Measurements from ENCODE around the gene RHEB. TPM values are rescaled to one million over a fixed set of nuclear protein-coding genes. Genes with fewer than 3 reads are reported as not detected.
"Not testable (repeated sequence)": the region's sequence is repeated elsewhere in the genome, so short reads cannot be mapped to it uniquely, and the experiment has no call there.

The RHEB gene
- polyA plus RNA-seq, 1 donor = 78.9 TPM

GRCh38 chr7:151529842-151530241, 10.1 kb upstream of the RHEB start:
- DNase-seq (ENCODE audit: low read depth) = no peak

GRCh38 chr7:151524845-151525244, 5.2 kb upstream of the RHEB start:
- no peak for DNase-seq (ENCODE audit: low read depth)

GRCh38 chr7:151524331-151524730, 4.6 kb upstream of the RHEB start:
- no peak for DNase-seq (ENCODE audit: low read depth)

GRCh38 chr7:151520419-151521261, 945 bp upstream of the RHEB start:
- DNase-seq (ENCODE audit: low read depth) = no peak

GRCh38 chr7:151518947-151519764, 539 bp downstream of the RHEB start:
- not testable (repeated sequence) for DNase-seq (ENCODE audit: low read depth)

GRCh38 chr7:151518105-151518946, 1.4 kb downstream of the RHEB start:
- no peak for DNase-seq (ENCODE audit: low read depth)

GRCh38 chr7:151517601-151518104, 2.0 kb downstream of the RHEB start:
- DNase-seq (ENCODE audit: low read depth) = no peak

- no peak for DNase-seq (ENCODE audit: low read depth)
These were observed 4.5 kb downstream of the RHEB start for GRCh38 chr7:151515276-151515565.

- no peak for DNase-seq (ENCODE audit: low read depth)
These were observed 5.0 kb downstream of the RHEB start for GRCh38 chr7:151514461-151515275.

GRCh38 chr7:151513133-151513532, 6.6 kb downstream of the RHEB start:
- DNase-seq (ENCODE audit: low read depth) = no peak

GRCh38 chr7:151512353-151512752, 7.3 kb downstream of the RHEB start:
- DNase-seq (ENCODE audit: low read depth) = no peak

GRCh38 chr7:151511946-151512345, 7.7 kb downstream of the RHEB start:
- no peak for DNase-seq (ENCODE audit: low read depth)

GRCh38 chr7:151511270-151511669, 8.4 kb downstream of the RHEB start:
- DNase-seq (ENCODE audit: low read depth) = no peak

GRCh38 chr7:151509670-151510333, 9.9 kb downstream of the RHEB start:
- DNase-seq (ENCODE audit: low read depth) = no peak

GRCh38 chr7:151508991-151509390, 10.7 kb downstream of the RHEB start:
- DNase-seq (ENCODE audit: low read depth) = no peak

- DNase-seq (ENCODE audit: low read depth) = no peak
These were observed 11.9 kb downstream of the RHEB start for GRCh38 chr7:151507806-151508205.

GRCh38 chr7:151506901-151507382, 12.8 kb downstream of the RHEB start:
- DNase-seq (ENCODE audit: low read depth) = no peak

- DNase-seq (ENCODE audit: low read depth) = no peak
These were observed 13.7 kb downstream of the RHEB start for GRCh38 chr7:151505836-151506468.

- no peak for DNase-seq (ENCODE audit: low read depth)
These were observed 14.3 kb downstream of the RHEB start for GRCh38 chr7:151505433-151505832.

Measured in forelimb muscle (tissue), 1 donor.